Peyer's patch (tissue), 4 donors: ENCODE measurements around the gene RNF31. TPM values are rescaled to one million over a fixed set of nuclear protein-coding genes. Genes with fewer than 3 reads are reported as not detected.
A peak's percentile ranks its signal among the peaks of the same experiment; 100 is the strongest.

ENCODE experiments used
- DNase-seq, 3 donors: peaks; one replicate each; pipeline ENCODE4 v3.0.0-alpha.2; 2017 to 2019
- H3K27ac ChIP-seq, 4 donors: fragments of 200-600 bp; sonication (generic); one replicate each; pipeline ENCODE4 v1.5.1; 2016 to 2019
- H3K27me3 ChIP-seq, 2 donors: fragments of 200-600 bp; sonication (generic); one replicate each; pipeline ENCODE4 v1.5.1; 2019
- H3K36me3 ChIP-seq, 3 donors: fragments of 200-600 bp; sonication (generic); one replicate each; pipeline ENCODE4 v1.5.1; 2016 to 2019
- H3K4me1 ChIP-seq, 4 donors: fragments of 200-600 bp; sonication (generic); one replicate each; pipeline ENCODE4 v1.5.1; 2016 to 2019
- H3K4me3 ChIP-seq, 4 donors: fragments of 200-600 bp; sonication (generic); 1 replicate in 3 of 4; 2 replicates in 1 of 4; pipeline ENCODE4 v1.5.1; 2016 to 2019; ENCODE audit warnings: mild to moderate bottlenecking in 1 of 4
- H3K9me3 ChIP-seq, 4 donors: fragments of 200-600 bp; sonication (generic); one replicate each; pipeline ENCODE4 v1.5.1; 2016 to 2019; ENCODE audit warnings: mild to moderate bottlenecking in 1 of 4
- CTCF ChIP-seq, 6 experiments: fragments of 450-650 bp in 4 of 6; fragments of 200-600 bp in 2 of 6; sonication (generic) in 1 of 6; IDR thresholded peaks; one replicate each; pipeline ENCODE4 v1.5.1; 2017 to 2019; ENCODE audit warnings: antibody characterized with exemption in 6 of 6, mild to moderate bottlenecking in 3 of 6, moderate library complexity in 1 of 6
- POLR2A ChIP-seq, 2 donors: fragments of 450-650 bp; IDR thresholded peaks; one replicate each; pipeline ENCODE4 v1.5.1; 2017; ENCODE audit warnings: antibody characterized with exemption in 2 of 2, mild to moderate bottlenecking in 2 of 2, moderate library complexity in 2 of 2
- total RNA-seq, 4 donors: library from RNA; depleted of rRNA; stranded (reverse); fragments of >200 nt; gene quantifications; one replicate each; pipeline ENCODE4 v1.1.0, GENCODE V29; 2016

Gene RNF31
- 10 to 100 TPM; 46.4 to 90.8 (median 71.1) TPM for total RNA-seq

GRCh38 chr14:24146978-24147760 lies at the start of gene RNF31:
Gene RNF31 (plus strand): TSS chr14:24147498. CDS start chr14:24147699, 201 bp downstream.
- Histone ChIP-seq H3K4me1 (peaks cover 0 to 45% (median 15%) of the 10 kb centered on the region in 4 donors), H3K27ac (peak within 1 kb of the TSS; percentile 80 to 96 (median 94)), H3K9me3 (no peaks in the 10 kb centered on the region), H3K36me3 (peaks cover 0 to 36% (median 2%) of the 10 kb centered on the region in 3 donors), H3K27me3 (no peaks in the 10 kb centered on the region), H3K4me3 (peak within 1 kb of the TSS; percentile 73 to 96 (median 78))
- DNase-seq, result peak; percentile 98 to 99 (median 99)
- TF ChIP-seq POLR2A (IDR thresholded peaks at IDR 0.05) (peak; percentile 38 to 54), CTCF (IDR thresholded peaks at IDR 0.05) (no peak)

GRCh38 chr14:24098229-24098926 lies 48.9 kb upstream of the RNF31 start:
- no peaks in the 10 kb centered on the region for H3K9me3 ChIP-seq

GRCh38 chr14:24098927-24099813 lies 48.1 kb upstream of the RNF31 start:
- Histone ChIP-seq H3K4me3 (no peak overlapping the region), H3K4me1 (peaks cover 0 to 13% (median 5%) of the 10 kb centered on the region in 4 donors), H3K27me3 (no peaks in the 10 kb centered on the region), H3K27ac (no peak overlapping the region), H3K9me3 (no peaks in the 10 kb centered on the region), H3K36me3 (peaks cover 0 to 68% (median 0%) of the 10 kb centered on the region in 3 donors)
- TF ChIP-seq POLR2A (IDR thresholded peaks at IDR 0.05) (no peak), CTCF (IDR thresholded peaks at IDR 0.05) (no peak)
- peak in 1 of 3 donors; percentile 59 for DNase-seq

More at GRCh38 chr14:24098229-24098926, 48.9 kb upstream of the RNF31 start:
- Histone ChIP-seq H3K27ac (no peak overlapping the region), H3K4me1 (peaks cover 4 to 17% (median 8%) of the 10 kb centered on the region in 4 donors), H3K4me3 (no peak overlapping the region), H3K27me3 (no peaks in the 10 kb centered on the region), H3K36me3 (peaks cover 0 to 63% (median 0%) of the 10 kb centered on the region in 3 donors)
- peak in 1 of 3 donors; percentile 43 for DNase-seq
- TF ChIP-seq CTCF (IDR thresholded peaks at IDR 0.05) (no peak), POLR2A (IDR thresholded peaks at IDR 0.05) (peak in 1 of 2 donors; percentile 10)

- Histone ChIP-seq H3K4me3 (no peak overlapping the region), H3K36me3 (peaks cover 0 to 68% (median 0%) of the 10 kb centered on the region in 3 donors), H3K27ac (no peak overlapping the region), H3K4me1 (peaks cover 0 to 13% (median 4%) of the 10 kb centered on the region in 4 donors), H3K9me3 (no peaks in the 10 kb centered on the region), H3K27me3 (no peaks in the 10 kb centered on the region)
- peak in 1 of 3 donors; percentile 30 for DNase-seq
- TF ChIP-seq POLR2A (IDR thresholded peaks at IDR 0.05) (no peak), CTCF (IDR thresholded peaks at IDR 0.05) (no peak)
Observed at GRCh38 chr14:24100197-24100981, 46.9 kb upstream of the RNF31 start.
